ENCODE results near the gene COL19A1. TPM values are rescaled to one million over a fixed set of nuclear protein-coding genes. Genes with fewer than 3 reads are reported as not detected.
"Not testable (repeated sequence)": the region's sequence is repeated elsewhere in the genome, so short reads cannot be mapped to it uniquely, and the experiment has no call there.

The COL19A1 gene
- total RNA-seq, 2 donors from 2014 or later = 0.05 to 0.10 TPM

GRCh38 chr6:69921066-69921465 lies 54.7 kb downstream of the COL19A1 start:
- H3K27ac Mint-ChIP-seq; H3K9me3 Mint-ChIP-seq; H3K36me3 Mint-ChIP-seq; DNase-seq (ENCODE audit: low spot score in 2 of 2); ATAC-seq: not testable (repeated sequence)

- H3K36me3 Mint-ChIP-seq; ATAC-seq; H3K27ac Mint-ChIP-seq; DNase-seq (ENCODE audit: low spot score in 2 of 2); H3K9me3 Mint-ChIP-seq: not testable (repeated sequence)
These were observed 55.3 kb downstream of the COL19A1 start for GRCh38 chr6:69921611-69922010.

GRCh38 chr6:69926745-69927144 lies 60.4 kb downstream of the COL19A1 start:
- Mint-ChIP-seq H3K36me3 (peaks cover 8 to 9% of the 10 kb centered on the region in 2 donors), H3K27ac (no peak overlapping the region), H3K9me3 (peaks cover 9 to 13% of the 10 kb centered on the region in 2 donors)
- DNase-seq (ENCODE audit: low spot score in 2 of 2) (no peak), ATAC-seq (peak in 1 of 2 donors; percentile 41)

GRCh38 chr6:69933239-69933638 lies 66.9 kb downstream of the COL19A1 start:
- ATAC-seq (no peak), DNase-seq (ENCODE audit: low spot score in 2 of 2) (no peak)
- Mint-ChIP-seq H3K27ac (no peak overlapping the region), H3K36me3 (no peaks in the 10 kb centered on the region), H3K9me3 (no peaks in the 10 kb centered on the region)

GRCh38 chr6:69935079-69935478 lies 68.7 kb downstream of the COL19A1 start:
- H3K36me3 Mint-ChIP-seq = no peaks in the 10 kb centered on the region
- DNase-seq (ENCODE audit: low spot score in 2 of 2) (no peak), ATAC-seq (no peak)
- H3K9me3 Mint-ChIP-seq = no peaks in the 10 kb centered on the region
- H3K27ac Mint-ChIP-seq = no peak overlapping the region

DNA sequence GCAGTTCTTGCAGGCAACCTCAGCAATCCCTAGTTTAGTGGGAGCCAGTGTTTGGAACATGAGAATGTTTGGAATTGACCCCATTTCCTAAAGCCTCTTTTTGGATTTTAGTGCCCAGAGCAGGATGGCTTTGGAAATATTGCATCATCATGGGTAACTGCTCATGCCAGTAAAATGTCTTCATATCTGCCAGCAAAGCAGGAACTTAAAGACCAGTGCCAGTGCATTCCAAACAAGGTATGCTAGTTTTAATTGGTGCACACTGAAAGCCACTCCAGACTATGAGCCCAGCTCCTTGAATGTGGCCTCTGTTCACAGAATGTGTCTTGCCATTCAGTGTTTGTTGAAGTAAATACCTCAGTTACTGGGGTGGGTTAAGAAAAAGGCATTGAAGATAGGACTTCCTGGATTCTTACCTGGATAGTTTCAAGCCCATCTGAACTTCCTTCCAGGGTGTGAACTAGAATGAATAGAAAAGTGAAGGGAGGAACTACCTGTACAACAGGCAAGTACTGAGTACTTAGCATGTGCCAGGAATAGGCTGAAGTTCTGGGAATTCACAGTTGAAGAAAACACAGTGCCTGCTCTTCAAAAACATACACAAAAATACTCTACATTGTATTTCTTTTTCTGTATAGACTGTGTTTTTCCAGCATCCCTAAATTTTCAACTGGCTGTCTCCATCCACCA lies 70.5 kb downstream of the COL19A1 start:
- no peaks in the 10 kb centered on the region for H3K9me3 Mint-ChIP-seq

DNA sequence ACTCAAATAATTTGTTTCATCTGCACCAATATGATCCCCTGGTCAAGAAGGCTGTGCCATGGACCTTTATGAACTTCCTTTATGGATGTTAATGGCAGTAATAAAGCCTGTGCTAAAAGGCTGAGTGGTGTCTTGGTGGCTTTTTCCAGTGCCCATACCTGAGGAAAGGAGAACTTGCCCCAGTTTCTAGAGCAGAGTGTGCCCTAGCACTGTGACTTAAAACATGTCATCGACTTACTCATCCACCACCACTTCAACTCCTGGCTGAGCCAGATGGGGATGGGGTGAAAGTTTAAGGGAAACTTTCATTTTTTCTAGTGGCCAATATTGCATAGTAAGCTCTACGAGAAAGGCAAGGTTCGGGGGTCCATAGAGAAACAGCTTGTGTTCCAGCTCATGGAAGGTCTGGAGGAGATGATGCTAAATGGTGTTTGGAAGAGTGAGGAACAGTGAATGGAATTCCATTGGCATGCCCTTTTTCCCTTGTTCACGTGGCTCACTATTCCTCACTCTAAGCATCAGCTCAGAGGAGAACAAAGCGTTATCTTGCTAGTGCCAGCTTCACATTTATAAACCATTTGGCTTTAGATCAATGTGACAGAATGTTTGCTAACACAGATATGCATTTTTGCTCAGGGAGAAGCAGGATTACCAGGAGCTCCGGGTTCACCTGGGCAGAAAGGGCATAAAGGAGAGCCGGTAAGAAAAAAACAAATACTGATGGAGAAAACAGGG lies 71.2 kb downstream of the COL19A1 start:
- no peak for DNase-seq (ENCODE audit: low spot score in 2 of 2)
- no peak for ATAC-seq
- no peak overlapping the region for H3K27ac Mint-ChIP-seq

More for the DNA sequence above, 70.5 kb downstream of the COL19A1 start:
- no peak for ATAC-seq
- no peak overlapping the region for H3K27ac Mint-ChIP-seq
- no peaks in the 10 kb centered on the region for H3K36me3 Mint-ChIP-seq
- no peak for DNase-seq (ENCODE audit: low spot score in 2 of 2)

DNA sequence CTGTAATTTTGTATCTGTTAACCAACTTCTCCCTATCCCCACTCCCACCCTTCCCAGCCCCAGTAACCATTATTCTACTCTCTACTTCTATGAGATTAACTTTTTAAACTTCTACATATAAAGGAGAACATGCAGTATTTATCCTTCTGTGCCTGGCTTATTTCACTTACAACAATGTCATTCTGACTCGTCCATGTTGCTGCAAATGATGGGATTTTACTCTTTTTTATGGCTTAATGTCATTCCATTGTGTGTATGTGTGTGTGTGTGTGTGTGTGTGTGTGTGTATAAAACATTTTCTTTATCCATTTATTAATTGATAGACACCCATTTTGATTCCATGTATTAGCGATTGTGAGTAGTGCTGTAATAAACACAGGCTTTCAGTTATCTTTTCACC lies 76.1 kb downstream of the COL19A1 start:
- no peak for ATAC-seq
- Mint-ChIP-seq H3K9me3 (no peaks in the 10 kb centered on the region), H3K27ac (no peak overlapping the region), H3K36me3 (no peaks in the 10 kb centered on the region)
- DNase-seq (ENCODE audit: low spot score in 2 of 2) = no peak

More for the DNA sequence above, 71.2 kb downstream of the COL19A1 start:
- no peaks in the 10 kb centered on the region for H3K36me3 Mint-ChIP-seq
- no peaks in the 10 kb centered on the region for H3K9me3 Mint-ChIP-seq

GRCh38 chr6:69945192-69945591 lies 78.8 kb downstream of the COL19A1 start:
- no peak for DNase-seq (ENCODE audit: low spot score in 2 of 2)
- Mint-ChIP-seq H3K36me3 (no peaks in the 10 kb centered on the region), H3K9me3 (no peaks in the 10 kb centered on the region), H3K27ac (no peak overlapping the region)
- peak in 1 of 2 donors; percentile 47 for ATAC-seq

DNA sequence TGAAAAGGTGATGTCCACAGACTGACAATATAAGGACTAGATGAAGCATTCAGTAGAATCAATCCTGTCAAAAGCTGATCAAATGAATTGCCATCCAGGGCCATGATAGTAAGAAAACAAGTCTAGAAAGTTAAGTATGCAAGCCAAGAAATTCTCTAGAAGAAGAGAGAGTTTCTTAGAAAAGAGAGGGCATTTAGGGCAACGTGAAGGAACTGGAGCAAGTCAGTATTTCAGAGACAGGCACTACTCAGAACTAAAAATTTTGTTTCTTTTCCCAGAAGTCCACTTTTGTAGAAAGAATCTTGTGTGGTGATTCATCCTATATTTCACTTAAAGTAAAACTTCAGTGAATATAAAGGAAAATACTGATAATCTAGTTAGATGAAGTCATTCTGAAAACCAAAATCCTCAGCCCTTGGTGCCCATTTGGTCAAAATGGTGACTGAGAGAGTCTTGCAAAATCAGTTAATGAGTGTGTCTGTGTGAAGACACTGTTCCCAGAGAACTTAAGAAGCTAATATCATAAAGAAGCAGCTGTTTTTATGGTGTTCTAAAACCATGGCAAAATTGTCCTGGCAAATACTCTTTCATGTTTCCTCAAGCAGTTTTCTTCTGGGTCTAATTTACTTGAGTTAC lies 82.2 kb downstream of the COL19A1 start:
- DNase-seq (ENCODE audit: low spot score in 2 of 2) = no peak
- H3K9me3 Mint-ChIP-seq = no peaks in the 10 kb centered on the region
- no peak overlapping the region for H3K27ac Mint-ChIP-seq
- no peaks in the 10 kb centered on the region for H3K36me3 Mint-ChIP-seq
- ATAC-seq = peak in 1 of 2 donors; percentile 34

DNA sequence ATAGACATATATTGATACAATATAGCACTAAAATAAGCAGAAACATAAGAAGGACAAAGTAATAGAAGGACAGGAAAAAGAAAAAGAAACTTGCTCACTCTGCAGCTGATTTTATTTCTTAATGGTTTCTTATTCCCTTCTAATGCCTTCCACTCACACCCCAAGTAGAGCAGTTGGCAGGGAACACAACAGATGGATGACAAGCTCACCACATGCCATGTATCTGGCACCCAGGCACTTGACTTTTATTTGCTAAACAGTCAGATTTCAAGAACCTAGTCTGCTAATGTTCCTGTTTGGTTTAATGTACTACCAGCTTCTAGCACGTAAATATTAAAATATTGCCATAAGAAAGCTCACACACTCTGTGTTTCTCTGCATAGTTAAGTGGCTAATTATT lies 87.1 kb downstream of the COL19A1 start:
- Mint-ChIP-seq H3K27ac (no peak overlapping the region), H3K36me3 (no peaks in the 10 kb centered on the region), H3K9me3 (no peaks in the 10 kb centered on the region)
- ATAC-seq = no peak
- no peak for DNase-seq (ENCODE audit: low spot score in 2 of 2)

DNA sequence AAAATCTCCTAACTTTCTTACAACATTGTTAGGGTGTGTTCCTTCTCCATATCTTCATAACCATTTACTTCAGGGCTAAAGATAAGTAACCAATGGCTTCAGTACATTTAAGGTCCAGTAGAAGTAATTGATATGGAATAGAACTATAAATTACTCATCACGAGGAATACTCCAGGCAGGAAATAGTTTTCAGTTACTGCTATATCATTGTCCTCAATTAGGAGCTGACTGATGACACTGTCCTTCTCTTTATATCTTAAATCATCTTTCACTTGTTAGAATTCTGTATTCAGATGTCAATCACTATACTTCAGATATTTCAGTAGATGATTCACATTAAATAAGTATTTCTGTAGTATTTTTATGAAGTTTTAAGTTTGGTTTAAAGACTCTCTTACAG lies 88.4 kb downstream of the COL19A1 start:
- no peaks in the 10 kb centered on the region for H3K36me3 Mint-ChIP-seq
- ATAC-seq (no peak), DNase-seq (ENCODE audit: low spot score in 2 of 2) (no peak)
- H3K9me3 Mint-ChIP-seq = no peaks in the 10 kb centered on the region
- H3K27ac Mint-ChIP-seq = no peak overlapping the region

GRCh38 chr6:69957985-69958559 lies 91.7 kb downstream of the COL19A1 start:
- ATAC-seq (no peak), DNase-seq (ENCODE audit: low spot score in 2 of 2) (no peak)
- Mint-ChIP-seq H3K9me3 (no peaks in the 10 kb centered on the region), H3K36me3 (no peaks in the 10 kb centered on the region), H3K27ac (no peak overlapping the region)

GRCh38 chr6:69958978-69959377 lies 92.6 kb downstream of the COL19A1 start:
- ATAC-seq = no peak
- H3K9me3 Mint-ChIP-seq = no peaks in the 10 kb centered on the region
- H3K27ac Mint-ChIP-seq = no peak overlapping the region
- DNase-seq (ENCODE audit: low spot score in 2 of 2) = no peak
- H3K36me3 Mint-ChIP-seq = no peaks in the 10 kb centered on the region

DNA sequence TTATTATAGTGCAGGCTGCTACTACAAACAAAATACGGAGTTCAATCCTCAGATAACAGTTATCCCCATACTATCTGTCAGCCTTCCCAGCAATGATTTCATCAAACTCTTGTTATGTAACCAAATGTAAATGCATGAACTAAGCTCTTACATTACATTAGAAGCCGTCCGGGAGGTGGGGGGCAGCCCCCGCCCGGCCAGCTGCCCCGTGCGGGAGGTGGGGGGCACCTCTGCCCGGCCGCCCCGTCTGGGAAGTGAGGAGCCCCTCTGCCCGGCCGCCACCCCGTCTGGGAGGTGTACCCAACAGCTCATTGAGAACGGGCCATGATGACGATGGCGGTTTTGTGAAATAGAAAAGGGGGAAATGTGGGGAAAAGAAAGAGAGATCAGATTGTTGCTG lies 99.6 kb downstream of the COL19A1 start:
- H3K27ac Mint-ChIP-seq; DNase-seq (ENCODE audit: low spot score in 2 of 2); ATAC-seq; H3K9me3 Mint-ChIP-seq; H3K36me3 Mint-ChIP-seq: not testable (repeated sequence)

GRCh38 chr6:69973138-69973537 lies 106.8 kb downstream of the COL19A1 start:
- DNase-seq (ENCODE audit: low spot score in 2 of 2) (no peak), ATAC-seq (no peak)
- peak overlapping the region in 1 of 2 donors; percentile 15 for H3K27ac Mint-ChIP-seq
- H3K9me3 Mint-ChIP-seq = no peaks in the 10 kb centered on the region
- H3K36me3 Mint-ChIP-seq = no peaks in the 10 kb centered on the region

DNA sequence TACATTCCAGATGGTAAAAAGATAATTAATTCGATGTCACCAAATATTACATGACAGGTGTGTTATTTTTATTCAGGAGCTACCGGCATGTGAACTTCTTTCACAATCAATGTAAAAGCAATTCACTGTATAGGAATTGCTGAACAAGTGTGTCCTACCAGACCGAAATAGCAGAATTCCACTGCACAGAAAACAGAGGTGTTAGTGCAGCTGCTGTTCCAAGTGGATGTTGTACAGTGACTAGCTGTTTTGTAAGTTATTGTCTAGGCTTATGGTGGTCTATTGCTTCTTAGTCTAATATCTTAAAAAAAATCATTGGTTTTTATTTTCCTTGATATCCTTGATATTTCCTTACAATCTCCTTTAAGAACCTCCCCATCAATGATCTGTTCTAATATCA lies 107.4 kb downstream of the COL19A1 start:
- no peak for DNase-seq (ENCODE audit: low spot score in 2 of 2)
- ATAC-seq = no peak
- H3K27ac Mint-ChIP-seq = no peak overlapping the region
- H3K9me3 Mint-ChIP-seq = no peaks in the 10 kb centered on the region
- no peaks in the 10 kb centered on the region for H3K36me3 Mint-ChIP-seq
